ENCODE results near the gene MSX1.

DNA sequence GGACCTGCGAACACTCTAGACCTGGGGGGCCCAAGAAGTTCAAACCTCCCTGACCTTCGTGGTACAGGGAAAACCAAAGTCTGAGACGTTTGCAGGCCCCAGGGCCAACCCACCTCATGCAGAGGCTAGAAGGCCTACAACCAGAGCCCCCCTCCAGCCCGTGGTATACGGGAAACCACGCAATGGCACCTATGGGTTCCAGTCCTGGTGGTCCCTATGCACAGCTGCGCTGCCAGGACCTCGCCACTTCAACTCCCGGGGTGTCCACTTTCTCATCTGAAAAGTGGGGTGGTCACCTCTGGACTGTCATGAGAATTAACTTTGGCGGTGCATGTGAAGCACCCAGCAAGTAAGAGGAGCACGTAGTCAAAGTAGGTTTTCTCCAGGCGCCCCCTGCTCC is 8.4 kb upstream of the MSX1 start:
- TF ChIP-seq, protein P1, sequence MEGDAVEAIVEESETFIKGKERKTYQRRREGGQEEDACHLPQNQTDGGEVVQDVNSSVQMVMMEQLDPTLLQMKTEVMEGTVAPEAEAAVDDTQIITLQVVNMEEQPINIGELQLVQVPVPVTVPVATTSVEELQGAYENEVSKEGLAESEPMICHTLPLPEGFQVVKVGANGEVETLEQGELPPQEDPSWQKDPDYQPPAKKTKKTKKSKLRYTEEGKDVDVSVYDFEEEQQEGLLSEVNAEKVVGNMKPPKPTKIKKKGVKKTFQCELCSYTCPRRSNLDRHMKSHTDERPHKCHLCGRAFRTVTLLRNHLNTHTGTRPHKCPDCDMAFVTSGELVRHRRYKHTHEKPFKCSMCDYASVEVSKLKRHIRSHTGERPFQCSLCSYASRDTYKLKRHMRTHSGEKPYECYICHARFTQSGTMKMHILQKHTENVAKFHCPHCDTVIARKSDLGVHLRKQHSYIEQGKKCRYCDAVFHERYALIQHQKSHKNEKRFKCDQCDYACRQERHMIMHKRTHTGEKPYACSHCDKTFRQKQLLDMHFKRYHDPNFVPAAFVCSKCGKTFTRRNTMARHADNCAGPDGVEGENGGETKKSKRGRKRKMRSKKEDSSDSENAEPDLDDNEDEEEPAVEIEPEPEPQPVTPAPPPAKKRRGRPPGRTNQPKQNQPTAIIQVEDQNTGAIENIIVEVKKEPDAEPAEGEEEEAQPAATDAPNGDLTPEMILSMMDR (conservative IDR thresholded peaks at IDR 0.05), result no peak
- TF ChIP-seq EZH2 (IDR thresholded peaks at IDR 0.05; ENCODE audit: low read depth), result no peak
